ENCODE data around the gene LZTR1.
"Not testable (repeated sequence)": the region's sequence is repeated elsewhere in the genome, so short reads cannot be mapped to it uniquely, and the experiment has no call there.

LZTR1 gene

GRCh38 chr22:20981787-20982562 lies at the start of gene LZTR1:
Gene LZTR1 (plus strand): TSS chr22:20982297. CDS start chr22:20982372, 75 bp downstream.
- H3K4me3 ChIP-seq (ENCODE audit: low read depth, low read length): peak within 1 kb of the TSS; percentile 85

DNA sequence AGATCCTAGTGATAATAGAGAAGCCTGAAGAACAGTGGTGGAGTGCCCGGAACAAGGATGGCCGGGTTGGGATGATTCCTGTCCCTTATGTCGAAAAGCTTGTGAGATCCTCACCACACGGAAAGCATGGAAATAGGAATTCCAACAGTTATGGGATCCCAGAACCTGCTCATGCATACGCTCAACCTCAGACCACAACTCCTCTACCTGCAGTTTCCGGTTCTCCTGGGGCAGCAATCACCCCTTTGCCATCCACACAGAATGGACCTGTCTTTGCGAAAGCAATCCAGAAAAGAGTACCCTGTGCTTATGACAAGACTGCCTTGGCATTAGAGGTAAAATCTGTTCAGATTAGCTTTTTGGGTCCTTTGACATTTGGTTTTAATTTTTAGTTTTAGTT lies 48.2 kb upstream of the LZTR1 start:
- H3K4me3 ChIP-seq (ENCODE audit: low read depth, low read length): no peak overlapping the region

DNA sequence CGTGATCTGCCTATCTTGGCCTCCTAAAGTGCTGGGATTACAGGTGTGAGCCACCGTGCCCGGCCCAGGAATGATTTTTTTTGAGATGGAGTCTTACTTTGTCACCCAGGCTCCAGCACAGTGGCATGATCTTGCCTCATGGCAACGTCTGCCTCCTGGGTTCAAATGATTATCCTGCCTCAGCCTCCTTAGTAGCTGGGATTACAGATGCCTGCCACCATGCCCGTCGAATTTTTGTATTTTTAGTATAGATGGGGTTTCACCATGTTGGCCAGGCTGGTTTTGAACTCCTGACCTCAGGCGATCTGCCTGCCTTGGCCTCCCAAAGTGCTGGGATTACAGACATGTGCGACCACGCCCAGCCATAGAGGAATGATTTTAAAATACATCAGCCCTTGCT lies 47.0 kb upstream of the LZTR1 start:
- not testable (repeated sequence) for H3K4me3 ChIP-seq (ENCODE audit: low read depth, low read length)

- H3K4me3 ChIP-seq (ENCODE audit: low read depth, low read length): not testable (repeated sequence)
Observed at GRCh38 chr22:20935780-20936539, 46.1 kb upstream of the LZTR1 start.

- no peak overlapping the region for H3K4me3 ChIP-seq (ENCODE audit: low read depth, low read length)
Observed at GRCh38 chr22:20937031-20937793, 44.9 kb upstream of the LZTR1 start.

GRCh38 chr22:20937794-20938671 lies 44.1 kb upstream of the LZTR1 start:
- H3K4me3 ChIP-seq (ENCODE audit: low read depth, low read length): no peak overlapping the region

DNA sequence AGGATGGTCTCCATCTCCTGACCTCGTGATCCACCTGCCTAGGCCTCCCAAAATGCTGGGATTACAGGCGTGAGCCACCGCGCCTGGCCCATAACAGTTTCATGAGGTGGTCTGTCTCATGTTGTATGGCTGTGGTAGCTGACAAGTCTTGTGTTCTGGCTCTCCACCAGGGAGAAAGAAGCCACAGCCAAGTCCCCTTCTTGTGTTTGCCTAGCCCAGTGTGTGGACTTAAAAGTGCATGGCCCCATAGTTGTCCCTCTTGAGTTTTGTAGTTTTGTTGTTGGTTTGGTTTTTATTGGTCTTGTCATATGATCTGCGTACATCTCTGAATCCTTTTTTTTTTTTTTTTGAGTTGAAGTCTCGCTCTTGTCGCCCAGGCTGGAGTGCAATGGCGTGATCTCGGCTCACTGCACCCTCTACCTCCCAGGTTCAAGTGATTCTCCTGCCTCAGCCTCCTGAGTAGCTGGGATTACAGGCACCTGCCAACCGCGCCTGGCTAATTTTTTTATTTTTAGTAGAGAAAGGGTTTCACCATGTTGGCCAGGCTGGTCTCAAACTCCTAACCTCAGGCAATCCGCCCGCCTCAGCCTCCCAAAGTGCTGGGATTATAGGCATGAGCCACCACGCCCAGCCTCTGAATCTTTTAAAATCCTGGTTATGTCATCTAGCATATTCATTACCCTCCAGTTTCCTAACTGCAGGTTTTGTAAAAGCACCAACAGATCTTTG lies 42.5 kb upstream of the LZTR1 start:
- H3K4me3 ChIP-seq (ENCODE audit: low read depth, low read length): not testable (repeated sequence)

GRCh38 chr22:20940186-20940651 lies 41.9 kb upstream of the LZTR1 start:
- no peak overlapping the region for H3K4me3 ChIP-seq (ENCODE audit: low read depth, low read length)

GRCh38 chr22:20940904-20941385 lies 41.2 kb upstream of the LZTR1 start:
- H3K4me3 ChIP-seq (ENCODE audit: low read depth, low read length): no peak overlapping the region

- H3K4me3 ChIP-seq (ENCODE audit: low read depth, low read length): not testable (repeated sequence)
Observed at GRCh38 chr22:20942203-20942902, 39.7 kb upstream of the LZTR1 start.

DNA sequence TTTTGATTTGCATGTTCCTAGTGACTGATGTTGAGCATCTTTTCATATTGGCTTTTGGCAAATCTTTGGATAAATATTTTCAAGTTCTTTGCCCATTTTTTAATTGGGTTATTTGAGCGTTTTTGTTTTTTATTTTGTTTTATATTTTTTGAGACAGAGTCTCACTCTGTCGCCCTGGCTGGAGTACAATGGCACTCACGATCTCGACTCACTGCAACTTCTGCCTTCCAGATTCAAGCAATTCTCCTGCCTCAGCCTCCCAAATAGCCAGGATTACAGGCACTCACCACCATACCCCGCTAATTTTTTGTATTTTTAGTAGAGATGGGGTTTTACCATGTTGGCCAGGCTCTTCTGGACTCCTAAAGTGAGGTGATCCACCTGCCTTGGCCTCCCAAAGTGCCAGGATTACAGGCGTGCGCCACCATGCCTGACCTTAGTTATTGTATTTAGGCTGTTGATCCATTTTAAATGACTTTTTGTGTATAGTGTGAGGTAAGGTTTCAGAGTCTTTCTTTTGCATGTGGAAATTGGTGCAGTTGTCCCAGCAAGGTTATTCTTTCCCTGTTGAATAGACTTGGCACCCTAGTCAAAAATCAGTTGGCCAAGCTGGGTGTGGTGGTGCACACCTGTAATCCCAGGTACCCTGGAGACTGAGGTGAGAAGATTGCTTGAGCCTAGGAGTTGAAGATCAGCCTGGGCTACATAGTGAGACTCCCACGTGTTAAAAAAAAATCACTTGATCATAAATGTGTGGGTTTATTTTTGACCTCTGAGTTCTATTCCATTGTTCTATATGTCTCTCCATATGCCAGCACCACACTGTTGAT lies 38.8 kb upstream of the LZTR1 start:
- H3K4me3 ChIP-seq (ENCODE audit: low read depth, low read length): no peak overlapping the region

DNA sequence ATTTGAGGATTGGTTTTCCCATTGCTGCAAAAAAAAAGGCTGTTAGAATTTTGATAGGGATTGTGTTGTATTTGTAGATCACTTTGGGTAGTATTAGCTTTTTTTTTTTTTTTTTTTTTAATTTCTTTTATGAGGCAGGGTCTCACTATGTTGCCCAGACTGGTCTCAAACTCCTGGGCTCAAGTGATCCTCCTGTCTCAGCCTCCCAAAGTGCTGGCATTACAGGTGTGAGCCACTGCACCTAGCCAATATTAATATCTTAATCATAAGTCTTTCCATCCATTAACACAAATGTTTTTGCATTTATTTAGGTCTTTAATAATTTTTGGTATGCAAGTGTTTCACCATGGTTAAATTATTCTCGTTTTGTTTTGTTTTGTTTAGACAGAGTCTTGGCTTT lies 38.1 kb upstream of the LZTR1 start:
- H3K4me3 ChIP-seq (ENCODE audit: low read depth, low read length): no peak overlapping the region

DNA sequence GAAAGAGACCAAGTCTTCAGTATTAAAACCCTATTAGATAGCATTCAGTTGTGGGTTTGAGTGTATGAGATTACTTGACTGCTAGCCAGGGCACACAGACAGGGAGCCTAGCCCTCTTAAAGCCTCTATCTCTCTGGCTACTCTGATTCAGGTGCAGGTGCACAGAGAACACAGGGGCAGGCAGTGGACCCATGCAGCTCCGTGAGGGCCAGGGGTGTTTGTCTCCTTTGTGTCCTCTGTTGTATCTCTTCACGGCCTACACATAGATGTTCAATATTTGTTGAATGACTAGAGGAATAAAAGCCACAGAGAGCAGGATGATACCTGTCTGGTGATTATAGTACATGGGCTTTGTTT lies 36.5 kb upstream of the LZTR1 start:
- no peak overlapping the region for H3K4me3 ChIP-seq (ENCODE audit: low read depth, low read length)

DNA sequence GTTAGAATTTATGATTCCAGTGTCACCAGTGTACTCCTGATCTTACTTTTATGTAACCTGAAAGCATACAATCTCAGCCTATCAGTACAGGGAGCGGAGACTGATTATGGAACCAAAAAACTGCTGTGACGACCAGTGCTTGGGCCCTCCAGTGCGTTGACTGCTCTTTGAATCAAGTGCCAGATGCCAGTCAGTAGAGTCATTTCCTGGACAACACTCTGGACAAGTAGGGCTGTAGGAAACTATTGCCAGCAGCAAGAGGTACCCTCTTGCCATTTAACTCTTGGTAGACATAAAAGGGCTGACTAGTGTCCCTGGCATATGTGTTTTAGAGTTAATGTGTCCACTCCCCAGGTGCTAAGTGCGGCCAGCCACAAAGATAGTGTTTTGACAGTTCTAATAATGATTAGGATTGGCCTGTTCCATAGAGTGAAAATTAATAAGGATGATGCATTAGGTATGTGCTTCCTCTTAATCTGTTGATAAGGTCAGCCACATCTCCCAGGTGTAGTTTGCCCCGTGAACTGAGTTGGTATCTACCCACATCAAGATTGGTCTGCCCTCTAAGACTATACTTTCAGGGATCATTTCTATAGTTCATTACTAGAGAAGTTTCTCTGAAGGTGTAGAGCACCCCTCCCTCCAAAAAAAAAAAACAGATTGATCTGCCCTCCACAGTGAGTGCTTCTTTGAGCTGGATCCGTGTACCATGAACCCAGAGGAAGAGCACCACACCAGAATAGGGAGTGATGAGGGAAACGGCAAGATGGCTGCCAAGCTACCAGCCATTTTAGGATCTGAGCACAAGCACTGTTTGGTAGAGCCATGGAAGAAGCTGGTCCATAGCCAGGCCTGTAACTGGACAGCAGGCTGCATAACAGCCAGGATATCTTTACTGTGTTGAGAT lies 35.8 kb upstream of the LZTR1 start:
- H3K4me3 ChIP-seq (ENCODE audit: low read depth, low read length): no peak overlapping the region

GRCh38 chr22:20946991-20947390 lies 35.1 kb upstream of the LZTR1 start:
- H3K4me3 ChIP-seq (ENCODE audit: low read depth, low read length): no peak overlapping the region

- no peak overlapping the region for H3K4me3 ChIP-seq (ENCODE audit: low read depth, low read length)
Observed at GRCh38 chr22:20948450-20948849, 33.6 kb upstream of the LZTR1 start.

GRCh38 chr22:20948989-20949388 lies 33.1 kb upstream of the LZTR1 start:
- H3K4me3 ChIP-seq (ENCODE audit: low read depth, low read length): no peak overlapping the region
